GM18951 (cell line): Measurements from ENCODE around the gene RUBCN.
A peak's percentile ranks its signal among the peaks of the same experiment; 100 is the strongest.
"Not testable (repeated sequence)": the region's sequence is repeated elsewhere in the genome, so short reads cannot be mapped to it uniquely, and the experiment has no call there.

ENCODE experiments used
- POLR2A ChIP-seq: IDR thresholded peaks from 4 replicates; pipeline ENCODE4 v1.6.1; 2011; ENCODE audit warnings: mild to moderate bottlenecking; ENCODE audit not compliant: insufficient read length, insufficient read depth; ENCODE audit errors: extremely low read depth
- in situ Hi-C: fragments of 300-500 bp; cut with MboI; formaldehyde crosslinking; loops from one replicate; pipeline ENCODE4 v1.12.0; 2022; ENCODE audit warnings: low sequenced_read_pairs, mixed read lengths, inconsistent platforms; ENCODE audit not compliant: unreplicated experiment

Gene RUBCN

GRCh38 chr3:197627772-197628523 lies 108.8 kb downstream of the RUBCN start:
- TF ChIP-seq POLR2A = peak; percentile 65
- in situ Hi-C loops = not testable (repeated sequence)

- in situ Hi-C loops = not testable (repeated sequence)
Measured at GRCh38 chr3:197627158-197627771, 109.4 kb downstream of the RUBCN start.

GRCh38 chr3:197626404-197627157 lies 110.1 kb downstream of the RUBCN start:
- in situ Hi-C loops = not testable (repeated sequence)

GRCh38 chr3:197621478-197621877 lies 115.2 kb downstream of the RUBCN start:
- in situ Hi-C loops = loop anchor here (25.0 kb wide), 1 partner anchor 1634 kb away; no protein-coding TSS in a partner anchor
